ENCODE measurements around the gene TMEM140.

Gene TMEM140

DNA sequence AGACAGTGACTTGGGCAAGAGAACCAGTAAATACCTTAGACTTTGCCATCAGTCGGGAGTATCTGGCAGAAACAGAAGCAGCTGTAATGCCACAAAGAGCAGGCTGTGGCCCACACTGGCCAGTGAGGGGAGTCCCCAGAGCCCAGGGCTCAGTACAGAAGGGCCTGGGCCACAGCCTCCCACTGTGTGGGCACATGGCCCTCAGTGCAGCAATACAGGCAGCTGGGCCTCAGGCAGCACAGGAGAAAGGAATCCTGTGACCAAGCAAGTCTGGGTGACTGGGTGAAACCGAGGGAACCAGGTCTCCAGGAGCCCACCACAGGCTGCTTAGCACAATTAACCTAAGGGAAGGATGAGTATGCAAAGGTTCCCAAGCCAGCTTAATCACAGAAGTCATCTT, 49.5 kb downstream of the TMEM140 start:
- no peak for ATAC-seq
- TF ChIP-seq, protein P1, sequence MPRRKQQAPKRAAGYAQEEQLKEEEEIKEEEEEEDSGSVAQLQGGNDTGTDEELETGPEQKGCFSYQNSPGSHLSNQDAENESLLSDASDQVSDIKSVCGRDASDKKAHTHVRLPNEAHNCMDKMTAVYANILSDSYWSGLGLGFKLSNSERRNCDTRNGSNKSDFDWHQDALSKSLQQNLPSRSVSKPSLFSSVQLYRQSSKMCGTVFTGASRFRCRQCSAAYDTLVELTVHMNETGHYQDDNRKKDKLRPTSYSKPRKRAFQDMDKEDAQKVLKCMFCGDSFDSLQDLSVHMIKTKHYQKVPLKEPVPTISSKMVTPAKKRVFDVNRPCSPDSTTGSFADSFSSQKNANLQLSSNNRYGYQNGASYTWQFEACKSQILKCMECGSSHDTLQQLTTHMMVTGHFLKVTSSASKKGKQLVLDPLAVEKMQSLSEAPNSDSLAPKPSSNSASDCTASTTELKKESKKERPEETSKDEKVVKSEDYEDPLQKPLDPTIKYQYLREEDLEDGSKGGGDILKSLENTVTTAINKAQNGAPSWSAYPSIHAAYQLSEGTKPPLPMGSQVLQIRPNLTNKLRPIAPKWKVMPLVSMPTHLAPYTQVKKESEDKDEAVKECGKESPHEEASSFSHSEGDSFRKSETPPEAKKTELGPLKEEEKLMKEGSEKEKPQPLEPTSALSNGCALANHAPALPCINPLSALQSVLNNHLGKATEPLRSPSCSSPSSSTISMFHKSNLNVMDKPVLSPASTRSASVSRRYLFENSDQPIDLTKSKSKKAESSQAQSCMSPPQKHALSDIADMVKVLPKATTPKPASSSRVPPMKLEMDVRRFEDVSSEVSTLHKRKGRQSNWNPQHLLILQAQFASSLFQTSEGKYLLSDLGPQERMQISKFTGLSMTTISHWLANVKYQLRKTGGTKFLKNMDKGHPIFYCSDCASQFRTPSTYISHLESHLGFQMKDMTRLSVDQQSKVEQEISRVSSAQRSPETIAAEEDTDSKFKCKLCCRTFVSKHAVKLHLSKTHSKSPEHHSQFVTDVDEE (CRISPR knock-in tag; IDR thresholded peaks at IDR 0.05): no peak
- TF ChIP-seq, protein P2, sequence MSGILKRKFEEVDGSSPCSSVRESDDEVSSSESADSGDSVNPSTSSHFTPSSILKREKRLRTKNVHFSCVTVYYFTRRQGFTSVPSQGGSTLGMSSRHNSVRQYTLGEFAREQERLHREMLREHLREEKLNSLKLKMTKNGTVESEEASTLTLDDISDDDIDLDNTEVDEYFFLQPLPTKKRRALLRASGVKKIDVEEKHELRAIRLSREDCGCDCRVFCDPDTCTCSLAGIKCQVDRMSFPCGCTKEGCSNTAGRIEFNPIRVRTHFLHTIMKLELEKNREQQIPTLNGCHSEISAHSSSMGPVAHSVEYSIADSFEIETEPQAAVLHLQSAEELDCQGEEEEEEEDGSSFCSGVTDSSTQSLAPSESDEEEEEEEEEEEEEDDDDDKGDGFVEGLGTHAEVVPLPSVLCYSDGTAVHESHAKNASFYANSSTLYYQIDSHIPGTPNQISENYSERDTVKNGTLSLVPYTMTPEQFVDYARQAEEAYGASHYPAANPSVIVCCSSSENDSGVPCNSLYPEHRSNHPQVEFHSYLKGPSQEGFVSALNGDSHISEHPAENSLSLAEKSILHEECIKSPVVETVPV (CRISPR knock-in tag; IDR thresholded peaks at IDR 0.05): no peak
- TF ChIP-seq TCF4 (CRISPR knock-in tag; IDR thresholded peaks at IDR 0.05; ENCODE audit: borderline replicate concordance) (no peak), GLIS3 (CRISPR knock-in tag; IDR thresholded peaks at IDR 0.05) (no peak), TOX (CRISPR knock-in tag; IDR thresholded peaks at IDR 0.05; ENCODE audit: borderline replicate concordance) (no peak), CSDC2 (CRISPR knock-in tag; IDR thresholded peaks at IDR 0.05) (no peak), BACH2 (CRISPR knock-in tag; IDR thresholded peaks at IDR 0.05; ENCODE audit: borderline replicate concordance) (no peak)
- TF ChIP-seq, protein P3, sequence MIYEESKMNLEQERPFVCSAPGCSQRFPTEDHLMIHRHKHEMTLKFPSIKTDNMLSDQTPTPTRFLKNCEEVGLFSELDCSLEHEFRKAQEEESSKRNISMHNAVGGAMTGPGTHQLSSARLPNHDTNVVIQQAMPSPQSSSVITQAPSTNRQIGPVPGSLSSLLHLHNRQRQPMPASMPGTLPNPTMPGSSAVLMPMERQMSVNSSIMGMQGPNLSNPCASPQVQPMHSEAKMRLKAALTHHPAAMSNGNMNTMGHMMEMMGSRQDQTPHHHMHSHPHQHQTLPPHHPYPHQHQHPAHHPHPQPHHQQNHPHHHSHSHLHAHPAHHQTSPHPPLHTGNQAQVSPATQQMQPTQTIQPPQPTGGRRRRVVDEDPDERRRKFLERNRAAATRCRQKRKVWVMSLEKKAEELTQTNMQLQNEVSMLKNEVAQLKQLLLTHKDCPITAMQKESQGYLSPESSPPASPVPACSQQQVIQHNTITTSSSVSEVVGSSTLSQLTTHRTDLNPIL (CRISPR knock-in tag; IDR thresholded peaks at IDR 0.05; ENCODE audit: low read depth): no peak

DNA sequence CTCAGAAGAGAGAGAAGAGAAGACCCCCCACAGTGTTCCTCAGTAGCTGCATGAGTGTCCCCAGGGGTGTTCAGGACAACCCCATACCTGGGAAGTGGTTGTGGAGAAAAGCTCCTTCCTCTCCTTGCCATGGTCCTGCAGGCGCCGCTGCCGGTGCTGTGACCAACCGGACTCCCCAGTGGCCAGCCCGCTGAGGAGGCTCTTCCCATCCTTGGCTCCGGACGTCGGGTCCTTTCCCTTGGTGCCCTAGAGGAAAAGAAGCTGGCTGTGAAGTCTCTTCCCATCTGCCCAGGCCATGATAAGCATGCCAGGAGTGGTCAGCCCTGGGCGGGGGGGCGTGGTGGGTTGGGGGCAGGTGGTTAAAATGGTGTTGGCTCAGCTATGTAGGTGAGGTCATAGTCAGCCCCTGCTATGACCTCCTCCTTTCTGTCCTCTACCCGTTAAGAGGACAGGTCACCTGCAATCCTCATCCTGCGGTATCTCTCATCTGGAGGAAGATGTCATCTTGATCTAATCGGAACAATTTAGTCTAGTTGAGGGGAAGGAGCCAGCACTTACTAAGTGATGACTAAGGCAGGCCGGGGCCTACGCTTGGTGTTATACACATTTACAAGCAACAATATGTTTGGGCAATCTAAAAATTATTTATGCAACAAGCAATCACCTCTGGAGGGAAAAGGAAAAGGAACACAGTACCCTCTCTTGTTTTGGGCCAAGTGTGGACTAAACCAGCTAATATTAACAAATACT, 50.2 kb downstream of the TMEM140 start:
- no peak for TF ChIP-seq PPARA (CRISPR knock-in tag; IDR thresholded peaks at IDR 0.05; ENCODE audit: borderline replicate concordance)
- ATAC-seq: no peak; the same call in 1 of the 3 replicates

DNA sequence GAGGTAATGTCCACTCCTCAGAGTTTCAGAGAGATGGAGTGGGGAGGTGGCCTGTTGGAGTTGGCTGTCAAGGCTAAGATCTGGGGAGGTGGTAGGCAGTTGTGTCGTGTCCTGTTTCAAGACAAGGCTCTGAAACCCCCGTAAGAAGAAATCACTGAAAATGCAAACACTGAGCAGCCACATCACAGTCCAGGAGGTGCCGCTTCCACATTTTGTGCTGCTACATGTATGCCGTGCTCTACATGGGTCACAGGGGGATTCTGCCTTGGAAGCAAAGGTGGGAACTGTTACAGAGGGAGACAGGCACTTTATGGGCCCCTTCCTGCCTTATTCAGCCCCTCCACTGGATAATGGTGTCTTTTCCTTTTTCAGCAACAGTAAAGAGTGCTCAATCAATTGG, 51.6 kb downstream of the TMEM140 start:
- no peak for TF ChIP-seq GLIS3 (CRISPR knock-in tag; IDR thresholded peaks at IDR 0.05)
- TF ChIP-seq SNAI2 (CRISPR knock-in tag; IDR thresholded peaks at IDR 0.05): no peak
- TF ChIP-seq, protein P1 (CRISPR knock-in tag; IDR thresholded peaks at IDR 0.05): no peak
- TF ChIP-seq PPARA (CRISPR knock-in tag; IDR thresholded peaks at IDR 0.05; ENCODE audit: borderline replicate concordance): no peak
- TF ChIP-seq TCF4 (CRISPR knock-in tag; IDR thresholded peaks at IDR 0.05; ENCODE audit: borderline replicate concordance): no peak
- no peak for TF ChIP-seq ZNF8 (CRISPR knock-in tag; IDR thresholded peaks at IDR 0.05)
- TF ChIP-seq ESRRG (CRISPR knock-in tag; IDR thresholded peaks at IDR 0.05): no peak
- no peak for TF ChIP-seq CSDC2 (CRISPR knock-in tag; IDR thresholded peaks at IDR 0.05)
- no peak for TF ChIP-seq ZNF70 (CRISPR knock-in tag; IDR thresholded peaks at IDR 0.05)
- no peak for TF ChIP-seq ZFP3 (CRISPR knock-in tag; IDR thresholded peaks at IDR 0.05)
- TF ChIP-seq OSR1 (CRISPR knock-in tag; IDR thresholded peaks at IDR 0.05): no peak
- TF ChIP-seq, protein P4, sequence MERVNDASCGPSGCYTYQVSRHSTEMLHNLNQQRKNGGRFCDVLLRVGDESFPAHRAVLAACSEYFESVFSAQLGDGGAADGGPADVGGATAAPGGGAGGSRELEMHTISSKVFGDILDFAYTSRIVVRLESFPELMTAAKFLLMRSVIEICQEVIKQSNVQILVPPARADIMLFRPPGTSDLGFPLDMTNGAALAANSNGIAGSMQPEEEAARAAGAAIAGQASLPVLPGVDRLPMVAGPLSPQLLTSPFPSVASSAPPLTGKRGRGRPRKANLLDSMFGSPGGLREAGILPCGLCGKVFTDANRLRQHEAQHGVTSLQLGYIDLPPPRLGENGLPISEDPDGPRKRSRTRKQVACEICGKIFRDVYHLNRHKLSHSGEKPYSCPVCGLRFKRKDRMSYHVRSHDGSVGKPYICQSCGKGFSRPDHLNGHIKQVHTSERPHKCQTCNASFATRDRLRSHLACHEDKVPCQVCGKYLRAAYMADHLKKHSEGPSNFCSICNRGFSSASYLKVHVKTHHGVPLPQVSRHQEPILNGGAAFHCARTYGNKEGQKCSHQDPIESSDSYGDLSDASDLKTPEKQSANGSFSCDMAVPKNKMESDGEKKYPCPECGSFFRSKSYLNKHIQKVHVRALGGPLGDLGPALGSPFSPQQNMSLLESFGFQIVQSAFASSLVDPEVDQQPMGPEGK (CRISPR knock-in tag; IDR thresholded peaks at IDR 0.05; ENCODE audit: borderline replicate concordance): no peak
- TF ChIP-seq ZC3H10 (CRISPR knock-in tag; IDR thresholded peaks at IDR 0.05): no peak
- no peak for TF ChIP-seq ZFP30 (CRISPR knock-in tag; IDR thresholded peaks at IDR 0.05)
- TF ChIP-seq ZNF565 (CRISPR knock-in tag; conservative IDR thresholded peaks at IDR 0.05; ENCODE audit: low read depth): no peak
- TF ChIP-seq ISL1 (CRISPR knock-in tag; IDR thresholded peaks at IDR 0.05): no peak
- TF ChIP-seq, protein P5, sequence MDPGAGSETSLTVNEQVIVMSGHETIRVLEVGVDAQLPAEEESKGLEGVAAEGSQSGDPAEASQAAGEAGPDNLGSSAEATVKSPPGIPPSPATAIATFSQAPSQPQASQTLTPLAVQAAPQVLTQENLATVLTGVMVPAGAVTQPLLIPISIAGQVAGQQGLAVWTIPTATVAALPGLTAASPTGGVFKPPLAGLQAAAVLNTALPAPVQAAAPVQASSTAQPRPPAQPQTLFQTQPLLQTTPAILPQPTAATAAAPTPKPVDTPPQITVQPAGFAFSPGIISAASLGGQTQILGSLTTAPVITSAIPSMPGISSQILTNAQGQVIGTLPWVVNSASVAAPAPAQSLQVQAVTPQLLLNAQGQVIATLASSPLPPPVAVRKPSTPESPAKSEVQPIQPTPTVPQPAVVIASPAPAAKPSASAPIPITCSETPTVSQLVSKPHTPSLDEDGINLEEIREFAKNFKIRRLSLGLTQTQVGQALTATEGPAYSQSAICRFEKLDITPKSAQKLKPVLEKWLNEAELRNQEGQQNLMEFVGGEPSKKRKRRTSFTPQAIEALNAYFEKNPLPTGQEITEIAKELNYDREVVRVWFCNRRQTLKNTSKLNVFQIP (CRISPR knock-in tag; IDR thresholded peaks at IDR 0.05; ENCODE audit: borderline replicate concordance, low read depth): no peak
- TF ChIP-seq, protein P2 (CRISPR knock-in tag; IDR thresholded peaks at IDR 0.05): no peak
- TF ChIP-seq, protein P3 (CRISPR knock-in tag; IDR thresholded peaks at IDR 0.05; ENCODE audit: low read depth): no peak
- ATAC-seq: no peak
